ENCODE data around the gene PHLPP1. TPM values are rescaled to one million over a fixed set of nuclear protein-coding genes. Genes with fewer than 3 reads are reported as not detected.

Gene PHLPP1
- total and polyA plus RNA-seq, 2 of the 13 experiments (the other 11 are each of a cell fraction or from before 2014, with no cell fraction given) = 9.8 to 18.5 TPM

- TF ChIP-seq ZNF281 (CRISPR knock-in tag; IDR thresholded peaks at IDR 0.05; ENCODE audit: borderline replicate concordance) = no peak
- TF ChIP-seq DNMT3B (CRISPR knock-in tag; conservative IDR thresholded peaks at IDR 0.05) = no peak; the same call in 1 of the 2 replicates
- no peak for TF ChIP-seq ZNF883 (CRISPR knock-in tag; IDR thresholded peaks at IDR 0.05; ENCODE audit: not compliant biosample characterization)
- no peak for TF ChIP-seq NCOA1 (CRISPR knock-in tag; IDR thresholded peaks at IDR 0.05)
- TF ChIP-seq, protein P1, sequence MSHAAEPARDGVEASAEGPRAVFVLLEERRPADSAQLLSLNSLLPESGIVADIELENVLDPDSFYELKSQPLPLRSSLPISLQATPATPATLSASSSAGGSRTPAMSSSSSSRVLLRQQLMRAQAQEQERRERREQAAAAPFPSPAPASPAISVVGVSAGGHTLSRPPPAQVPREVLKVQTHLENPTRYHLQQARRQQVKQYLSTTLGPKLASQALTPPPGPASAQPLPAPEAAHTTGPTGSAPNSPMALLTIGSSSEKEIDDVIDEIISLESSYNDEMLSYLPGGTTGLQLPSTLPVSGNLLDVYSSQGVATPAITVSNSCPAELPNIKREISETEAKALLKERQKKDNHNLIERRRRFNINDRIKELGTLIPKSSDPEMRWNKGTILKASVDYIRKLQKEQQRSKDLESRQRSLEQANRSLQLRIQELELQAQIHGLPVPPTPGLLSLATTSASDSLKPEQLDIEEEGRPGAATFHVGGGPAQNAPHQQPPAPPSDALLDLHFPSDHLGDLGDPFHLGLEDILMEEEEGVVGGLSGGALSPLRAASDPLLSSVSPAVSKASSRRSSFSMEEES (CRISPR knock-in tag; IDR thresholded peaks at IDR 0.05) = no peak; the same call in 1 of the 2 replicates
- TF ChIP-seq MAFK (conservative IDR thresholded peaks at IDR 0.05 in 1 of 2, IDR thresholded peaks at IDR 0.05 in 1 of 2; ENCODE audit: low read length in 2 of 2) = no peak
- no peak for TF ChIP-seq RFX3 (CRISPR knock-in tag; IDR thresholded peaks at IDR 0.05)
- TF ChIP-seq ARID5B (CRISPR knock-in tag; IDR thresholded peaks at IDR 0.05) = peak; percentile 37; the same call in 1 of the 2 replicates
- 0 out of 2 replicates have a peak, but pooled peaks have one; percentile 17 for TF ChIP-seq ZNF142 (CRISPR knock-in tag; IDR thresholded peaks at IDR 0.05)
- peak; percentile 54; the same call in 1 of the 2 replicates for TF ChIP-seq MEF2D (CRISPR knock-in tag; IDR thresholded peaks at IDR 0.05)
- TF ChIP-seq NKX3-1 (CRISPR knock-in tag; IDR thresholded peaks at IDR 0.05) = no peak
- TF ChIP-seq, protein P2, sequence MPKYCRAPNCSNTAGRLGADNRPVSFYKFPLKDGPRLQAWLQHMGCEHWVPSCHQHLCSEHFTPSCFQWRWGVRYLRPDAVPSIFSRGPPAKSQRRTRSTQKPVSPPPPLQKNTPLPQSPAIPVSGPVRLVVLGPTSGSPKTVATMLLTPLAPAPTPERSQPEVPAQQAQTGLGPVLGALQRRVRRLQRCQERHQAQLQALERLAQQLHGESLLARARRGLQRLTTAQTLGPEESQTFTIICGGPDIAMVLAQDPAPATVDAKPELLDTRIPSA (CRISPR knock-in tag; IDR thresholded peaks at IDR 0.05; ENCODE audit: borderline replicate concordance) = no peak; the same call in 1 of the 2 replicates
Observed at GRCh38 chr18:62714671-62715435, 488 bp upstream of the PHLPP1 start (continued).
